Uterus (tissue), 4 donors: ENCODE results near the gene CKAP4. TPM values are rescaled to one million over a fixed set of nuclear protein-coding genes. Genes with fewer than 3 reads are reported as not detected.
A peak's percentile ranks its signal among the peaks of the same experiment; 100 is the strongest.

Experiments used
- DNase-seq, 2 donors: peaks; one replicate each; pipeline ENCODE4 v3.0.0-alpha.2; 2019 to 2020
- H3K27ac ChIP-seq, 2 donors: fragments of 200-600 bp; sonication (generic); 1 replicate in 1 of 2; 2 replicates in 1 of 2; pipeline ENCODE4 v1.5.1; 2016 to 2018
- H3K27me3 ChIP-seq, 2 donors: fragments of 200-600 bp; sonication (generic); one replicate each; pipeline ENCODE4 v1.5.1; 2018 to 2019; ENCODE audit warnings: control low read depth in 1 of 2
- H3K36me3 ChIP-seq, 2 donors: fragments of 200-600 bp; sonication (generic); one replicate each; pipeline ENCODE4 v1.5.1; 2019; ENCODE audit warnings: control low read depth in 1 of 2
- H3K4me1 ChIP-seq, 2 donors: fragments of 200-600 bp; sonication (generic); one replicate each; pipeline ENCODE4 v1.5.1; 2018 to 2019; ENCODE audit warnings: control low read depth in 1 of 2
- H3K4me3 ChIP-seq, 2 donors: fragments of 200-600 bp; sonication (generic); 1 replicate in 1 of 2; 2 replicates in 1 of 2; pipeline ENCODE4 v1.5.1; 2018 to 2019; ENCODE audit warnings: mild to moderate bottlenecking in 1 of 2
- H3K9me3 ChIP-seq, 2 donors: fragments of 200-600 bp; sonication (generic); one replicate each; pipeline ENCODE4 v1.5.1; 2019; ENCODE audit warnings: control low read depth in 1 of 2
- CTCF ChIP-seq, 4 experiments: fragments of 200-600 bp in 2 of 4; fragments of 450-650 bp in 2 of 4; sonication (generic) in 2 of 4; IDR thresholded peaks; one replicate each; pipeline ENCODE4 v1.5.1; 2016 to 2019; ENCODE audit warnings: antibody characterized with exemption in 4 of 4, mild to moderate bottlenecking in 2 of 4, moderate library complexity in 1 of 4
- POLR2A ChIP-seq, 2 donors: fragments of 450-650 bp; IDR thresholded peaks; one replicate each; pipeline ENCODE4 v1.6.1; 2016; ENCODE audit warnings: antibody characterized with exemption in 2 of 2, mild to moderate bottlenecking in 1 of 2, moderate library complexity in 1 of 2
- intact Hi-C: fragments of 100-400 bp; cut with DNase I; formaldehyde crosslinking; loops from one replicate; pipeline ENCODE4 v1.15.1; 2023; ENCODE audit warnings: low total_unique reads
- total RNA-seq, 4 donors: library from RNA; depleted of rRNA in 3 of 4; stranded (reverse); fragments of >200 nt in 3 of 4; gene quantifications; one replicate each; pipeline versions ENCODE4 v1.1.0 to v1.2.4, GENCODE V29; 2014 to 2023
- donor health status: DM: yes; HTN: yes; CAD: no.

Gene CKAP4
- total RNA-seq, 4 donors from 2014 or later: 15.6 to 106 (median 40.8) TPM

GRCh38 chr12:106285982-106286381 is 38.2 kb upstream of the CKAP4 start:
- no peak overlapping the region for H3K4me3 ChIP-seq
- TF ChIP-seq CTCF (IDR thresholded peaks at IDR 0.05) (no peak), POLR2A (IDR thresholded peaks at IDR 0.05) (no peak)
- no peak overlapping the region for H3K27ac ChIP-seq
- H3K27me3 ChIP-seq: no peaks in the 10 kb centered on the region
- intact Hi-C loops: no loop called here
- DNase-seq: no peak
- H3K36me3 ChIP-seq: no peaks in the 10 kb centered on the region
- no peaks in the 10 kb centered on the region for H3K9me3 ChIP-seq
- no peaks in the 10 kb centered on the region for H3K4me1 ChIP-seq

DNA sequence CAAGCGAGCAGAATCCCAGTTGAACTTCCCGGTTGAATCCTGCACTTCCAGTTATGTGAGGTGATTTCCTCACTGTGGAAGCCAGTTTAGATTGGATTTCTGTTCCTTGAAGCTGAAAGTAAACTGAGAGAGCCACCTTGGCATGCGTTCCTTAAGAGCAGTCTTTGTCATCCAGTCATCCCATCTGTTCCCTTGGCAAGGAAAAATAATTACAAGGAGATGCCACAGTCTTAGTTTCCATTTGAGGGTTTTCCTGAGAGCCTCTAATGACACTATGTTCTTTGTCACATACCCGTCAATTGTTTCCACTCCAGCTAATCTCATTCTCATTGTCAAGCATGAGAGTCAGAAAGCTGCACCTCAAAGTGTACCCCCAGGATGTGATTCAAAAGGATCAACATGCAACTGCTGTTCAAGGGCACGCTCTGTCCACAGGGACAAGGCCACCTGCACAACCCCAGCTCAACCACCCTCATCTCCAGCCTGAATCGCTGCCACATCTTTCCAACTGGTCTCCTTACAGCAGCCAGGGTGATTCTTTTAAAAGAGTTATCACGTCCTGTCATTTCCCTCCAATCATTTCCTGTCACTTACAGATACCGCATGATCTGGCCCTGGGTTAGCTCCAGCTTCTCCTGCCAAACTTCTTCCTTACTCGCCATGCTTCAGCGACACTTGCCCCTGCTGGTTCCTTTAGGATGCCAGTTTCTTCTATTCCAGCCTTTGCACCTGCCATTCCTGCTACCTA is 36.7 kb upstream of the CKAP4 start:
- TF ChIP-seq POLR2A (IDR thresholded peaks at IDR 0.05) (no peak), CTCF (IDR thresholded peaks at IDR 0.05) (no peak)
- H3K27ac ChIP-seq: no peak overlapping the region
- H3K4me3 ChIP-seq: no peak overlapping the region
- H3K4me1 ChIP-seq: no peaks in the 10 kb centered on the region
- H3K36me3 ChIP-seq: no peaks in the 10 kb centered on the region
- no peaks in the 10 kb centered on the region for H3K27me3 ChIP-seq
- no peak for DNase-seq
- intact Hi-C loops: loop anchor here (5.0 kb wide), 1 partner anchor 57 kb away; no protein-coding TSS in a partner anchor
- no peaks in the 10 kb centered on the region for H3K9me3 ChIP-seq

DNA sequence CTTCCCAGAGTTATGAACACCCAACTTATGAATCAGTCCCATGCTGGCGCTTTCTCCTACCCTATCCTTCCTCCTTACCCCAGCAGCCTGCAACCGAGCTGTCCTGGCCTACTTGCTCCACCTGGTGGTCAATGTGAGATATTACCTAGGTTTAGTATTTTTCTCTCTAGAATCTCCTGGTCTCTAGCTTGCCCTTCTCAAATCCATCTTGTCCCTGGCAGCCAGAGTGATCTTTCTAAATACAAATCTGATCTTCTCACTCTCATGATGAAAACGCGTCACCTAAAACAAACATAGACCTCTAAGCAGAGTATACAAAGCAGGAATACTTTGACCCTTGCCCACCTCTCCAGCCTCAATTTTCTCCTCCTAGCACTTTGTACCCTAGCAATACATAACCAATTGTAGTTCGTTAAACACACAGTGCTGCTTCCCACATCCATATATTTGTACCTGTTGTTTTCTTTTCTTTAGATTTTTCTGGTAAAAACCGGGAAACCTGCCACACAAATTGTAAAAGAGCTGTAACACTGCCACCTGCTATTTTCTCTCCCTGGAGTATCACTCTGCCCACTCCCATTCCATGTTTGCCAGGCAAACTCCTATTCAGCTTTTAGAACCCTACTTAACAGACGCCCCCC is 34.8 kb upstream of the CKAP4 start:
- TF ChIP-seq CTCF (IDR thresholded peaks at IDR 0.05): peak; percentile 60 to 78 (median 74)
- TF ChIP-seq POLR2A (IDR thresholded peaks at IDR 0.05): no peak
- H3K4me1 ChIP-seq: no peaks in the 10 kb centered on the region
- H3K27me3 ChIP-seq: no peaks in the 10 kb centered on the region
- H3K4me3 ChIP-seq: no peak overlapping the region
- intact Hi-C loops: loop anchor here (5.0 kb wide), 1 partner anchor 55 kb away; no protein-coding TSS in a partner anchor
- no peaks in the 10 kb centered on the region for H3K9me3 ChIP-seq
- no peaks in the 10 kb centered on the region for H3K36me3 ChIP-seq
- H3K27ac ChIP-seq: no peak overlapping the region
- DNase-seq: peak; percentile 32 to 61

GRCh38 chr12:106281804-106282203 is 34.0 kb upstream of the CKAP4 start:
- intact Hi-C loops: loop anchor here (5.0 kb wide), 1 partner anchor 55 kb away; no protein-coding TSS in a partner anchor
- no peak overlapping the region for H3K27ac ChIP-seq
- no peaks in the 10 kb centered on the region for H3K27me3 ChIP-seq
- no peaks in the 10 kb centered on the region for H3K9me3 ChIP-seq
- no peaks in the 10 kb centered on the region for H3K4me1 ChIP-seq
- no peak for DNase-seq
- no peak overlapping the region for H3K4me3 ChIP-seq
- TF ChIP-seq POLR2A (IDR thresholded peaks at IDR 0.05) (no peak), CTCF (IDR thresholded peaks at IDR 0.05) (no peak)
- H3K36me3 ChIP-seq: no peaks in the 10 kb centered on the region
